ENCODE measurements around the gene TOLLIP. TPM values are rescaled to one million over a fixed set of nuclear protein-coding genes. Genes with fewer than 3 reads are reported as not detected.

TOLLIP gene
- total and polyA plus RNA-seq, 9 of the 15 experiments (the other 6 are each of a cell fraction or from before 2014, with no cell fraction given), result 0.23 to 22.8 (median 7.1) TPM

DNA sequence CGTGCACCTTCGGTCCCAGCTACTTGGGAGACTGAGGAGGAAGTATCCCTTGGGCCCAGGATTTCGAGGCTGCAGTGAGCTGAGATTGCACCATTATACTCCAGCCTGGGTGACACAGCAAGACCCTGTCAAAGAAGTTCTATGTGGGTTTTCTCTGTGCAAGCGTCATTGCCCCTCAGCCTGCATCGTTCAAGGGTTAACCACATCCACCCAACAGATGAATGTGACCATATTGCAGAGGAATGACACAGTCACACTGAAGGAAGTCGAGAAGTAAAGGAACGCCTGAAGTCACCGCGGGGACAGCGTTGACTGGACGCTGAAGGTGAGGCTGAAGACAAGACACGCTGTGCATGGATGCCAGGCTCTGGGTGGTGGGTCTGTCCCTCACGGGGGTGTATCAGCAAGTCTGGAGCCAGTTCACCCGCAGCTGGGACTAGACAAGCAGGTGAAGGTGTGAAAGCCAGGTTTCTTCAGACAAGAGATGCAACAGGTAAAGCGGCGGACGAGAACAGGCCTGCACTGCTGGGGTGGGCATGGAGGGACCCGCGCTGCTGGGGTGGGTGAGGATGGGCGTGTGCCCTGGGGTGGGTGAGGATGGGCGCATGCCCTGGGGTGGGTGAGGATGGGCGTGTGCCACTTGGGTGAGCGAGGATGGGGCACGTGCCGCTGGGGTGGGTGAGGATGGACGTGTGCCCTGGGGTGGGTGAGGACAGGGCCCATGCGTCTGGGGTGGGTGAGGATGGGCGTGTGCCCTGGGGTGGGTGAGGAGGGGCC is 36.5 kb upstream of the TOLLIP start:
- in situ Hi-C loops (cut with MboI) (no loop called here), intact Hi-C loops (cut with micrococcal nuclease) (no loop called here)
- CTCF ChIA-PET (ENCODE audit: low intra/inter-chr PET ratio), result no interaction called here
- FAIRE-seq (no peak), ATAC-seq (no peak), DNase-seq (ENCODE audit: extremely low read depth in 1 of 4, low spot score in 3 of 4) (no peak)
- no peak overlapping the region for H3K9ac ChIP-seq (ENCODE audit: insufficient read depth in 1 of 2, low read depth in 2 of 2, low read length in 2 of 2)
- H3K27ac ChIP-seq (ENCODE audit: extremely low read depth, low read depth, low read length), result no peak overlapping the region
- no peak overlapping the region for H3K4me3 ChIP-seq
- no peak overlapping the region for H3K4me2 ChIP-seq (ENCODE audit: insufficient read depth, low read length)
- H3K79me2 ChIP-seq (ENCODE audit: control insufficient read depth, insufficient read depth, low read length), result no peaks in the 10 kb centered on the region
- peaks cover 5% of the 10 kb centered on the region; the same call in 1 of the 2 replicates for H4K20me1 ChIP-seq (replicated peaks; ENCODE audit: control insufficient read depth, insufficient read depth, low read length)
- POLR2A ChIA-PET, result no interaction called here
- WGBS (ENCODE audit: insufficient coverage, low coverage, missing lambda C conversion rate), result 24% methylated on average over 22 of the region's 28 CpGs
- H3K4me1 ChIP-seq (replicated peaks in 1 of 2; ENCODE audit: control insufficient read depth in 2 of 2, insufficient read depth in 2 of 2, low read length in 2 of 2), result peaks cover 0 to 19% of the 10 kb centered on the region in 2 experiments; a peak in 2 of 5 replicates
- H3K9me3 ChIP-seq (replicated peaks; ENCODE audit: control insufficient read depth, insufficient read depth, low read depth, low read length), result no peaks in the 10 kb centered on the region
- H3K27me3 ChIP-seq (ENCODE audit: control insufficient read depth in 2 of 2, insufficient read depth in 2 of 2, low read length in 2 of 2), result peaks cover 32 to 71% of the 10 kb centered on the region in 2 experiments
- TF ChIP-seq TSC22D4 (tag; IDR thresholded peaks at IDR 0.05) (no peak), SP1 (CRISPR knock-in tag; IDR thresholded peaks at IDR 0.05) (no peak), PRMT5 (CRISPR knock-in tag; IDR thresholded peaks at IDR 0.05) (no peak), HIVEP1 (CRISPR knock-in tag; IDR thresholded peaks at IDR 0.05) (no peak), NFE2L1 (tag; IDR thresholded peaks at IDR 0.05; ENCODE audit: borderline replicate concordance, low read depth) (no peak), CREB3L1 (IDR thresholded peaks at IDR 0.05; ENCODE audit: borderline replicate concordance, low read depth) (no peak), SMAD1 (IDR thresholded peaks at IDR 0.05; ENCODE audit: low read depth, low read length, partially characterized antibody) (no peak), CBX3 (IDR thresholded peaks at IDR 0.05; ENCODE audit: borderline replicate concordance in 1 of 2, low read length in 2 of 2) (no peak), MTF1 (CRISPR knock-in tag; IDR thresholded peaks at IDR 0.05; ENCODE audit: borderline replicate concordance) (no peak), NR2C1 (IDR thresholded peaks at IDR 0.05) (no peak), NR2C1 (tag; IDR thresholded peaks at IDR 0.05) (no peak), ZNF239 (CRISPR knock-in tag; IDR thresholded peaks at IDR 0.05) (no peak), FIP1L1 (IDR thresholded peaks at IDR 0.05; ENCODE audit: low read depth, low read length, poor library complexity, severe bottlenecking) (no peak), ZNF780A (CRISPR knock-in tag; IDR thresholded peaks at IDR 0.05) (no peak), NFATC3 (IDR thresholded peaks at IDR 0.05) (no peak), KDM5B (IDR thresholded peaks at IDR 0.05; ENCODE audit: insufficient replicate concordance, low read depth, low read length) (no peak), IRF2 (CRISPR knock-in tag; IDR thresholded peaks at IDR 0.05) (no peak), BRCA1 (IDR thresholded peaks at IDR 0.05) (no peak), BRCA1 (CRISPR knock-in tag; IDR thresholded peaks at IDR 0.05) (no peak), COPS2 (conservative IDR thresholded peaks at IDR 0.05) (no peak)
- H3K9me1 ChIP-seq (ENCODE audit: control insufficient read depth, insufficient read depth, low read length), result no peaks in the 10 kb centered on the region
- no peaks in the 10 kb centered on the region for H3K36me3 ChIP-seq (ENCODE audit: control insufficient read depth, insufficient read depth, low read length)
- H2AFZ ChIP-seq (ENCODE audit: low read depth, low read length), result no peak overlapping the region
- no TSS peak for BruUV-seq (replicated peaks)

Data from K562 (cell line).